Bladder microvascular endothelial cell (primary cell): ENCODE results near the gene TMEM39A. TPM values are rescaled to one million over a fixed set of nuclear protein-coding genes. Genes with fewer than 3 reads are reported as not detected.

Experiments used
- total RNA-seq: library from RNA; depleted of rRNA; stranded (reverse); fragments of >200 nt; gene quantifications from 2 replicates; pipeline ENCODE4 v1.2.3, GENCODE V29; 2014

Gene TMEM39A
- 22.2 and 53.9 TPM in 2 replicates for total RNA-seq

GRCh38 chr3:119463171-119464169, at the start of gene TMEM39A:
Gene TMEM39A (minus strand): TSS chr3:119463615. CDS start chr3:119462074, 1,541 bp downstream.

GRCh38 chr3:119498186-119499011, 35.0 kb upstream of the TMEM39A start, which contains the start of gene TIMMDC1:
Gene TIMMDC1 (plus strand): TSS chr3:119498547. CDS start chr3:119498734, 187 bp downstream.

Other genes starting within 250 kb of the TMEM39A start
- 3.9 and 5.8 TPM in 2 replicates for gene B4GALT4, start 222.7 kb downstream of the TMEM39A start, total RNA-seq
- 24.3 and 42.5 TPM in 2 replicates for gene ARHGAP31, start 169.2 kb downstream of the TMEM39A start, total RNA-seq
- 9.6 and 29.3 TPM in 2 replicates for gene POGLUT1, start 5.3 kb upstream of the TMEM39A start, total RNA-seq
- gene TIMMDC1, start 34.9 kb upstream of the TMEM39A start, total RNA-seq: 28.2 and 31.4 TPM in 2 replicates
- 0.06 TPM in 1 of 2 replicates, not detected in the other for gene CD80, start 96.0 kb upstream of the TMEM39A start, total RNA-seq
- 7.1 and 12.3 TPM in 2 replicates for gene ADPRH, start 115.9 kb upstream of the TMEM39A start, total RNA-seq
- gene PLA1A, start 134.3 kb upstream of the TMEM39A start, total RNA-seq: 1.8 and 20.3 TPM in 2 replicates
- gene POPDC2, start 197.0 kb upstream of the TMEM39A start, total RNA-seq: 0.16 and 0.76 TPM in 2 replicates
- gene COX17, start 213.8 kb upstream of the TMEM39A start, total RNA-seq: 22.7 and 26.5 TPM in 2 replicates
- 0.38 TPM in 1 of 2 replicates, not detected in the other for gene CFAP91, start 239.4 kb upstream of the TMEM39A start, total RNA-seq